HEK293 (cell line): ENCODE measurements around the gene CRIM1.

Source experiments
- CTCF ChIA-PET: fragments of 350-600 bp; formaldehyde crosslinking; extraction: SDS; loops from one replicate; lab custom pipeline; 2021; ENCODE audit warnings: antibody characterized with exemption; lab: Yijun Ruan, JAX
- POLR2A ChIA-PET: fragments of 300-600 bp; formaldehyde crosslinking; extraction: SDS; loops from one replicate; lab custom pipeline; 2020; ENCODE audit warnings: antibody characterized with exemption, inconsistent platforms; lab: Yijun Ruan, JAX
- H3K27ac ChIP-seq: fragments of 200-500 bp; sonication (Bioruptor generic); 2 replicates; pipeline ENCODE4 v1.5.1; 2014; ENCODE audit warnings: low read depth, low read length, control low read depth, inconsistent platforms; ENCODE audit errors: extremely low read depth
- H3K36me3 ChIP-seq, 2 experiments: fragments of 200-500 bp in 1 of 2; sonication (Bioruptor generic) in 1 of 2; 1 replicate in 1 of 2; 2 replicates in 1 of 2; pipeline ENCODE4 v1.5.1; 2014 to 2017; ENCODE audit warnings: inconsistent platforms in 2 of 2, low read length in 2 of 2; ENCODE audit not compliant: control insufficient read depth in 2 of 2, insufficient read depth in 1 of 2
- H3K4me1 ChIP-seq: fragments of 200-500 bp; sonication (Bioruptor generic); 2 replicates; pipeline ENCODE4 v1.5.1; 2014; ENCODE audit warnings: mild to moderate bottlenecking, low read length, inconsistent platforms; ENCODE audit not compliant: control insufficient read depth, insufficient read depth
- H3K4me3 ChIP-seq: 2 replicates; pipeline ENCODE4 v1.5.1; 2011; ENCODE audit warnings: low read depth, mild to moderate bottlenecking, control low read depth, low read length, moderate library complexity
- H3K9me3 ChIP-seq: fragments of 200-500 bp; sonication (Bioruptor generic); 2 replicates; pipeline ENCODE4 v1.5.1; 2014; ENCODE audit warnings: low read depth, low read length, inconsistent platforms; ENCODE audit not compliant: control insufficient read depth, insufficient read depth
- CTCF ChIP-seq: fragments of 450-650 bp; formaldehyde crosslinking; IDR thresholded peaks from 2 replicates; pipeline ENCODE4 v1.5.1; 2016; ENCODE audit warnings: missing biosample characterization, missing genetic modification characterization
- HOXA7 ChIP-seq: sonication (generic); formaldehyde crosslinking; IDR thresholded peaks from 2 replicates; pipeline ENCODE4 v1.8.1; 2022; ENCODE audit warnings: missing genetic modification reagents, borderline replicate concordance
- KLF10 ChIP-seq: fragments of 450-650 bp; IDR thresholded peaks from 2 replicates; pipeline ENCODE4 v1.5.1; 2018; ENCODE audit warnings: missing biosample characterization, mild to moderate bottlenecking, missing genetic modification characterization
- MZF1 ChIP-seq: fragments of 450-650 bp; formaldehyde crosslinking; IDR thresholded peaks from 2 replicates; pipeline ENCODE4 v1.5.1; 2017; ENCODE audit warnings: missing biosample characterization, missing genetic modification characterization, borderline replicate concordance
- REPIN1 ChIP-seq: fragments of 450-650 bp; formaldehyde crosslinking; IDR thresholded peaks from 2 replicates; pipeline ENCODE4 v1.5.1; 2017; ENCODE audit warnings: missing biosample characterization, missing genetic modification characterization, low read depth
- TSHZ1 ChIP-seq: fragments of 450-650 bp; formaldehyde crosslinking; IDR thresholded peaks from 2 replicates; pipeline ENCODE4 v1.5.1; 2016; ENCODE audit warnings: missing biosample characterization, missing genetic modification characterization, borderline replicate concordance
- YY2 ChIP-seq: fragments of 450-650 bp; formaldehyde crosslinking; IDR thresholded peaks from 2 replicates; pipeline ENCODE4 v1.5.1; 2016; ENCODE audit warnings: missing biosample characterization, missing genetic modification characterization
- ZBTB11 ChIP-seq: fragments of 450-650 bp; formaldehyde crosslinking; conservative IDR thresholded peaks from 2 replicates; pipeline ENCODE4 v1.5.1; 2016; ENCODE audit warnings: low read depth, missing biosample characterization, missing genetic modification characterization
- ZFP3 ChIP-seq: fragments of 450-650 bp; formaldehyde crosslinking; IDR thresholded peaks from 2 replicates; pipeline ENCODE4 v1.5.1; 2016; ENCODE audit warnings: low read depth, missing biosample characterization, missing genetic modification characterization
- ZNF112 ChIP-seq: fragments of 450-650 bp; formaldehyde crosslinking; IDR thresholded peaks from 2 replicates; pipeline ENCODE4 v1.5.0; 2017; ENCODE audit warnings: missing biosample characterization, missing genetic modification characterization
- ZNF16 ChIP-seq: fragments of 450-650 bp; formaldehyde crosslinking; IDR thresholded peaks from 2 replicates; pipeline ENCODE4 v1.5.1; 2016; ENCODE audit warnings: low read depth, missing biosample characterization, missing genetic modification characterization
- ZNF292 ChIP-seq: fragments of 450-650 bp; formaldehyde crosslinking; IDR thresholded peaks from 2 replicates; pipeline ENCODE4 v1.5.1; 2016; ENCODE audit warnings: low read depth, missing biosample characterization, missing genetic modification characterization, borderline replicate concordance
- ZNF311 ChIP-seq: fragments of 450-650 bp; formaldehyde crosslinking; IDR thresholded peaks from 2 replicates; pipeline ENCODE4 v1.5.1; 2017; ENCODE audit warnings: missing biosample characterization, missing genetic modification characterization, borderline replicate concordance
- ZNF580 ChIP-seq: fragments of 450-650 bp; formaldehyde crosslinking; IDR thresholded peaks from 2 replicates; pipeline ENCODE4 v1.5.1; 2016; ENCODE audit warnings: missing biosample characterization, missing genetic modification characterization
- ZNF654 ChIP-seq: fragments of 450-650 bp; formaldehyde crosslinking; IDR thresholded peaks from 2 replicates; pipeline ENCODE4 v1.5.1; 2016; ENCODE audit warnings: low read depth, missing biosample characterization, missing genetic modification characterization
- ZSCAN4 ChIP-seq: fragments of 450-650 bp; formaldehyde crosslinking; IDR thresholded peaks from 2 replicates; pipeline ENCODE4 v1.5.1; 2017; ENCODE audit warnings: missing biosample characterization, missing genetic modification characterization

CRIM1 gene

GRCh38 chr2:36507408-36507812 lies 151.8 kb downstream of the CRIM1 start:
- TF ChIP-seq ZNF112 (tag by site-specific recombination) (no peak), ZNF580 (no peak), CTCF (tag by site-specific recombination) (peak; percentile 45; the same call in 1 of the 2 replicates), YY2 (no peak), KLF10 (tag by site-specific recombination) (no peak), ZSCAN4 (tag by site-specific recombination) (peak; percentile 28; the same call in 1 of the 2 replicates), ZNF654 (tag by site-specific recombination) (peak; percentile 69), ZNF311 (tag by site-specific recombination) (no peak)
- ChIA-PET POLR2A (interaction anchor here (1.1 kb wide), 1 partner anchor 152 kb away, joined by 4 read pairs; the partner anchor contains the start of gene CRIM1), CTCF (interaction anchor here (0.5 to 1.7 kb wide), 11 partner anchors 10 to 513 kb away, joined by 3 to 12 read pairs (median 4); no protein-coding TSS in a partner anchor)
- Histone ChIP-seq H3K27ac (no peak overlapping the region), H3K36me3 (peaks cover 0 to 29% of the 10 kb centered on the region in 2 experiments; a peak in 2 of 3 replicates), H3K4me3 (no peak overlapping the region), H3K9me3 (no peaks in the 10 kb centered on the region), H3K4me1 (no peaks in the 10 kb centered on the region)

- H3K9me3 ChIP-seq, result no peaks in the 10 kb centered on the region
- no peak overlapping the region for H3K27ac ChIP-seq
- POLR2A ChIA-PET, result no interaction called here
- no peak overlapping the region for H3K4me3 ChIP-seq
- TF ChIP-seq HOXA7 (CRISPR knock-in tag) (no peak), REPIN1 (tag by site-specific recombination) (no peak), ZFP3 (tag by site-specific recombination) (no peak), ZNF16 (tag by site-specific recombination) (no peak), ZNF292 (no peak)
- H3K36me3 ChIP-seq, result peaks cover 0 to 41% of the 10 kb centered on the region in 2 experiments; a peak in 2 of 3 replicates
- no peaks in the 10 kb centered on the region for H3K4me1 ChIP-seq
- CTCF ChIA-PET, result no interaction called here
Observed at GRCh38 chr2:36509075-36509474, 153.5 kb downstream of the CRIM1 start.

- Histone ChIP-seq H3K4me3 (no peak overlapping the region), H3K36me3 (peaks cover 0 to 62% of the 10 kb centered on the region in 2 experiments), H3K9me3 (no peaks in the 10 kb centered on the region), H3K4me1 (no peaks in the 10 kb centered on the region), H3K27ac (no peak overlapping the region)
- ChIA-PET CTCF (no interaction called here), POLR2A (no interaction called here)
- no peak for TF ChIP-seq ZBTB11 (tag by site-specific recombination)
- TF ChIP-seq MZF1 (tag by site-specific recombination), result no peak
- no peak for TF ChIP-seq TSHZ1 (tag by site-specific recombination)
Observed at GRCh38 chr2:36511858-36512603, 156.5 kb downstream of the CRIM1 start.
